Left ventricle myocardium superior (tissue), 1 donor: ENCODE measurements around the gene ADAMTS2. TPM values are rescaled to one million over a fixed set of nuclear protein-coding genes. Genes with fewer than 3 reads are reported as not detected.

Source experiments
- ATAC-seq: fragments of 200-7000 bp; cut with Tn5 transposase; one replicate; pipeline ENCODE4 v1.9.1; 2020; ENCODE audit warnings: mild to moderate bottlenecking, moderate library complexity
- DNase-seq: peaks from one replicate; pipeline ENCODE4 v3.0.0-alpha.2; 2020
- intact Hi-C: fragments of 100-400 bp; cut with micrococcal nuclease; formaldehyde crosslinking; loops from one replicate; pipeline ENCODE4 v1.11.0; 2022
- long read RNA-seq: library from polyadenylated mRNA; unstranded; transcript quantifications from one replicate; pipeline ENCODE4 v2.0.0, GENCODE V29; 2021
- total RNA-seq: library from RNA; stranded (reverse); fragmentation: NEBNext Ultra II Directional; extraction: Animal tissue kit (Norgen Biotek cat#: 25700); gene quantifications from one replicate; pipeline ENCODE4 v1.2.1, GENCODE V29; 2021
- donor health status: DM: no; HTN: yes; CAD: no; lungs with severe emphysema.

The ADAMTS2 gene
- 4.3 TPM for total RNA-seq
- long read RNA-seq, full-length matches to known transcripts = 2 of 6 reads
- long read RNA-seq, partial matches to known transcripts = 4 of 6 reads
- long read RNA-seq, other reads (novel, unspliced or antisense) = 0 of 6 reads

GRCh38 chr5:179345433-179346321, at the start of gene ADAMTS2:
Gene ADAMTS2 (minus strand): TSS chr5:179345461. CDS start chr5:179345328, 133 bp downstream.
- DNase-seq = peak; percentile 82
- ATAC-seq = peak; percentile 78
- intact Hi-C loops = no loop called here

DNA sequence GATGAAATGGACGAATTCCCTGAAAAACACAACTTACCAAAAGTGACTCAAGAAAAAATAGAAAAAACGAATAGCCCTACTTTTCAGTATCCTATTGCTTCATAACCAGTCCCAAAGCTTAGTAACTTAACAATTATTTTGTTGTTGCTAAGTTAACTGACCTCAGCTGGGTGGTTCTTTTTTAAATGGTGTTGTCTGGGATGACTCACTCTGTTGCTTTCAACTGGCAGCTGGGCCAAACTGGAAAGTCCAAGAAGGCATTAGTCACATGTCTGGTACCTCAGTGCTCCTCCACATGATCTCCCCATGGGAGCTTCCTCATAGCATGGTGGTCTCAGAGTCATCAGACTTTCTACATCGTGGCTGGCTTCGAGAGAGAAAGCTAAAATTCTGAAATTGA, 47.8 kb upstream of the ADAMTS2 start:
- no peak for ATAC-seq
- no peak for DNase-seq
- intact Hi-C loops = no loop called here

GRCh38 chr5:179387151-179388110, 42.2 kb upstream of the ADAMTS2 start:
- no peak for ATAC-seq
- DNase-seq = no peak
- intact Hi-C loops = no loop called here

GRCh38 chr5:179385914-179386313, 40.7 kb upstream of the ADAMTS2 start:
- DNase-seq = no peak
- intact Hi-C loops = no loop called here
- ATAC-seq = no peak

GRCh38 chr5:179382486-179382885, 37.2 kb upstream of the ADAMTS2 start:
- ATAC-seq = no peak
- no peak for DNase-seq
- intact Hi-C loops = no loop called here

DNA sequence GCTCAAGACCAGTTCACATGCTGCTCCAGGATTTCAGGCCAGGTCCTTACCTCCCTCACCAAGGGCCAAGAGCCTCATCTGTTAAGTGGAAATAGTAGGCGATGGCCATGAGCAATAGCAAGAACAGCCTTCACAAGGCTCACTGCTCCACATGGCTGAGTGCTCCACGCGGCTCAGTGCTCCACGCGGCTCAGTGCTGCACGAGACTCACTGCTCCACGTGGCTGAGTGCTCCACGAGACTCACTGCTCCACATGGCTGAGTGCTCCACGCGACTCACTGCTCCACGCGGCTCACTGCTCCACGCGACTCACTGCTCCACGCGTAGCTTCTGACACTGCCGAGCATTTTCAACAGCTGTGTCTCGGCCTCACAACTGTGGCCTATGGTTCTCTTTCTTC, 36.4 kb upstream of the ADAMTS2 start:
- ATAC-seq (no peak), DNase-seq (no peak)
- intact Hi-C loops = no loop called here

GRCh38 chr5:179380211-179381035, 35.2 kb upstream of the ADAMTS2 start:
- ATAC-seq (no peak), DNase-seq (peak; percentile 29)
- intact Hi-C loops = no loop called here

GRCh38 chr5:179379321-179379890, 34.1 kb upstream of the ADAMTS2 start:
- ATAC-seq = no peak

DNA sequence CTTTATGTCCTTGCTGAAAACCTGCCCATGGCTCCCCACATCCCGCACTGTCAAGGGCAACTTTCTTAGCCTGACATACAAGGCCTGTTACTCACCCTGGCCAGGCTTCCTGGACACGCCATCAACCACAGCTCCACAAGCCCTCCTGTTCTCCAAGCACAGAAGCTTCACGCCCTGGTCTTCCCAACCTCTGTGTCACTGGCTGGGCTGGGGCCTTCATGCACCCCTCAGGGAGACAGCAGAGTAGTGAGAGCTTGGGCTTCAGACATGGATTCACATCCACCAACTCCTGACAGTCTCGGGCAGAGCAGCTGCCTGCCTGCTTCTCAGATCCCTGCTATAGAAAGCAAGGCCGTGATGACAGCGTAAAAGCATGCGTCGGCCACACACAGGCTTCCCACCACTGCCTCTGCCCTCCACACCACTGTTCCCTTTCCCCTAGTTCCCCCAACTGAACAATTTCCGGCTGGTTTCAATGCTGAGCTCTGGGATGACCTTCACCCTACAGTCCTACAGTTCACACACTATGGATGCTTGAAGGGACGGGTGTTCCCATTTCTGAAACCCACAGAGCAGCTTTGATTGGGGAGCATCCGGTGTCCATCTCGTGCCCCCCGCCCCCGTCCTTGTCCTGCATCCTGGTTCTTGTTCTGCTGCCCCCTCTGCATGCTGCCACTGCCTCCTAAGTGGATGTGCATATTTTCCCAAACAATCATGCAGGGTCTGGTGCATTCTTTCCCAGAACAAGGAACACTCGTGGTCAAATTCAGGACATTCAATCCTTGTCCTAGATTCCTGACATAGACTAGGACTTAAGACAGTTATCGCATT, 33.4 kb upstream of the ADAMTS2 start:
- no peak for DNase-seq
- ATAC-seq = no peak
- intact Hi-C loops = no loop called here

More at GRCh38 chr5:179379321-179379890, 34.1 kb upstream of the ADAMTS2 start:
- DNase-seq = no peak
- intact Hi-C loops = no loop called here

- ATAC-seq = no peak
- intact Hi-C loops = no loop called here
Measured at GRCh38 chr5:179378116-179378440, 32.8 kb upstream of the ADAMTS2 start.

DNA sequence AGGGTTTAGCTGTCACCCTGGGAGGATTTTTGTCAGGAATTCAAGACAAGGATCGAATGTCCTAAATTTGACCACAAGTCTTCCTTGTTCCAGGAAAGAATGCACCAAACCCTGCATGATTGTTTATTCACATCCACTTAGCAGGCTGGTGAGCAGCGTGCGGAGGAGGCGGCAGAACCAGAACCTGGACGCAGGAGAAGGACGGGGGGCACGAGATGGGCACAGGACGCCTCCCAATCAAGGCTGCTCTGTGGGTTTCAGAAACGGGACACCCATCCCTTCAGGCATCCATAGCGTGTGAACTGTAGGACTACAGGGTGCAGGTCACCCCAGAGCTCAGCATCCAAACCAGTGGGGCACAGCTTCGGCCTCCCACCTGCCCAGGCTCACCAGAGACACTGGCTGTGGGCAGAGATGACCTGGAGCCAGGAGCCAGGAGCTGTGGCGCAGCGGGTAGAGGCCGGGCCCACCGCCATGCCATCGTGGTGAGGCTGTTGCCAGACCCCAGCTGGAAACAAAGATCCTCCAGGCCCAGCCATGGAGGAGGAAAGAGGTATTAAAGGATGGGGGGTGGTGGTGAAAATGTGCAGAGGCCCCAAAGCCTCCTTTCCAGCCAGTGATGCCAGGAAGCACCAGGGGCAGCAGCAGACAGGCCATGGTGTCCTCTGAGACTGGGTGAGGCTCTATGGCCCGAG, 32.3 kb upstream of the ADAMTS2 start:
- intact Hi-C loops = no loop called here
- ATAC-seq (no peak), DNase-seq (peak; percentile 26)

More at GRCh38 chr5:179378116-179378440, 32.8 kb upstream of the ADAMTS2 start:
- DNase-seq = no peak

DNA sequence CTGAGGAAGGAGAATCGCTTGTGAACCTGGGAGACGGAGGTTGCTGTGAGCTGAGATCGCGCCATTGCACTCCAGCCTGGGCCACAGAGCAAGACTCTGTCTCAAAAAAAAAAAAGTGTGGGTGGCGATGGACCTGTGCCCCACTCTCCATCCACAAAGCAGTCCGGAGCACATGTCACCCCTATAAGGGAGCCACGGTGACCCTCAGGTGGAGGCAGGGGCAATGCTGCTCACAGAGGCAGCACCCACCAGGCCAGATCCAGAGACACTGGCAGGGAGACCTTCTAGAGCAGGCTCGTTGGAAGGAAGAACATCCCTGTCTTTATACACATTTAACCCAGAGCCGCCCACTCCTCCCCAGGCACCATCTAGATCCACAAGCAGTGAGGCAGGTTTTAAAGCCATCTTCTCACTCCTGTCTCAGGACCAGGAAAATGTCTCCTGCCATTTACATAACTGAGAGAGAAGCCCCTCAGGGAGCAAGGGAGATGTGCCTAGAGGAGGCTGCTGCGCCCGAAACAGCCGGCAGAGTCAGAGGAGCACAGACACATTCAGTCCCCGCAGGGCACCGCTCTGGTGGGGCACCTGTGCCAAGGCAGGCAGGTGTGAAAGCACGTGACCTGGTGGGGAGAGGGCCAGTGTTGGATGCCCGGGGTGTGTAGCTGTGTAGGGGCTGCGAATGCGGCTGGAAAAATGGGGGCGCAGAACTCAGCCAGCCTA, 31.6 kb upstream of the ADAMTS2 start:
- intact Hi-C loops = no loop called here
- DNase-seq = peak; percentile 17
- ATAC-seq = no peak

DNA sequence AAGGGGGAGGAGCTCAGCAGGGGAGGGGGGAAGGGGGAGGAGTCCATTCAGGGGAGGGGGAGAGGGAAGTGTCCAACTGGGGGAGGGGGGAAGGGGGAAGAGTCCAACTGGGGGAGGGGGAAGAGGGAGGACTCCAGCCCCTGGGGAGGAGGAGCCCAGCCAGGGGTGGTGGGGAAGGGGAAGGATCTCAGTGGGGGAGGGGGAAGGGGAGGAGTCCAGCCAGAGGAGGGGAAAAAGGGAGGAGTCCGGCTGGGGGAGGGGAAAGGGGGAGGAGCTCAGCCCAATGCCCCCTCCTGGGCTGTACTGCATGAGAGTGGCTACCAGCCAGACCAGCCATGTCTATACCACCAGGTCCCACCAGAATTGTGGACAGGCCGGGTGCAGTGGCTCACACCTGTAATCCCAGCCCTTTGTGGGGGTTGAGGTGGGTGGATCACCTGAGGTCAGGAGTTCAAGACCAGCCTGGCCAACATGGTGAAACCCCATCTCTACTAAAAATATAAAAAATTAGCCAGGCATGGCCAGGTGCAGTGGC, 30.6 kb upstream of the ADAMTS2 start:
- no peak for ATAC-seq
- no peak for DNase-seq

DNA sequence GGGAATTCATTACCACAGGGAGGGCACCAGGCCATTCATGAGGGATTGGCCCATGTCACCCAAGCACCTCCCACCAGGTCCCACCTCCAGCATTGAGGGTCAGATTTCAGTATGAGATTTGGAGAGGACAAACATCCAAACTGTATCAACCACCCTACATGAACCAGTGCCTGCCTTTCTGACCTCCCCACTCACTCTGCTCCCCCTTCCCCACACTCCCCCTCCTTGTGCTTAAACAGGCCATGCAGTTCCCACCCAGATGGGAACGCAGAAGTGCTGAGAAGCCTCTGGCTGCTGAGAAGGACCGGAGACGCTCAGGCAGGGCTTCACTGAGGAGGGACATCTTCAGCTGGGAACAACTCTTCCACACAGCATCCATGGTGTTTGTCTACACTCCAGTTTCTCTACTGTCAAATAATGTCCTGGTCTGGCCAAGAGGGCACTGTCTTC, 30.0 kb upstream of the ADAMTS2 start:
- DNase-seq (no peak), ATAC-seq (no peak)
- intact Hi-C loops = no loop called here

More for the DNA sequence above, 30.6 kb upstream of the ADAMTS2 start:
- intact Hi-C loops = no loop called here

GRCh38 chr5:179374506-179375235, 29.4 kb upstream of the ADAMTS2 start:
- ATAC-seq (no peak), DNase-seq (peak; percentile 16)
- intact Hi-C loops = no loop called here
